Mesendoderm (in vitro differentiated cells): ENCODE data around the gene LXN.
A peak's percentile ranks its signal among the peaks of the same experiment; 100 is the strongest.

Source experiments
- DNase-seq: peaks from one replicate; pipeline ENCODE4 v3.0.0; 2013
- H2AK5ac ChIP-seq: 2 replicates; pipeline ENCODE4 v1.6.1; 2013; ENCODE audit warnings: low read length, inconsistent platforms
- H2BK120ac ChIP-seq: 2 replicates; pipeline ENCODE4 v1.6.1; 2013; ENCODE audit warnings: low read depth, mild to moderate bottlenecking, low read length, moderate library complexity, mixed read lengths
- H2BK15ac ChIP-seq: replicated peaks from 2 replicates; pipeline ENCODE4 v1.6.1; 2013; ENCODE audit warnings: low read depth, mild to moderate bottlenecking, moderate library complexity
- H2BK5ac ChIP-seq: 2 replicates; pipeline ENCODE4 v1.6.1; 2013; ENCODE audit warnings: low read length, inconsistent platforms
- H3K18ac ChIP-seq: 2 replicates; pipeline ENCODE4 v1.6.1; 2013; ENCODE audit warnings: mild to moderate bottlenecking, low read length, mixed read lengths
- H3K23ac ChIP-seq: one replicate; pipeline ENCODE4 v1.6.1; 2013; ENCODE audit warnings: low read length
- H3K27ac ChIP-seq: 2 replicates; pipeline ENCODE4 v1.5.1; 2013; ENCODE audit warnings: low read depth, mild to moderate bottlenecking, inconsistent platforms, low read length, moderate library complexity
- H3K27me3 ChIP-seq: 2 replicates; pipeline ENCODE4 v1.6.1; 2013; ENCODE audit warnings: low read length, control low read depth, mild to moderate bottlenecking, inconsistent platforms; ENCODE audit not compliant: insufficient read depth, poor library complexity
- H3K36me3 ChIP-seq: 2 replicates; pipeline ENCODE4 v1.6.1; 2013; ENCODE audit warnings: low read length, inconsistent platforms; ENCODE audit not compliant: control insufficient read depth, insufficient read depth
- H3K4ac ChIP-seq: one replicate; pipeline ENCODE4 v1.6.1; 2013; ENCODE audit warnings: low read depth, mild to moderate bottlenecking, low read length, moderate library complexity
- H3K4me1 ChIP-seq: 2 replicates; pipeline ENCODE4 v1.6.1; 2013; ENCODE audit warnings: low read depth, low read length, inconsistent platforms; ENCODE audit not compliant: control insufficient read depth
- H3K4me2 ChIP-seq: 2 replicates; pipeline ENCODE4 v1.6.1; 2013; ENCODE audit warnings: low read length
- H3K4me3 ChIP-seq: 2 replicates; pipeline ENCODE4 v1.5.1; 2013; ENCODE audit warnings: mild to moderate bottlenecking, low read length
- H3K56ac ChIP-seq: one replicate; pipeline ENCODE4 v1.6.1; 2013; ENCODE audit warnings: low read length
- H3K79me1 ChIP-seq: 2 replicates; pipeline ENCODE4 v1.6.1; 2013; ENCODE audit warnings: low read length, inconsistent platforms
- H3K79me2 ChIP-seq: 2 replicates; pipeline ENCODE4 v1.6.1; 2013; ENCODE audit warnings: mild to moderate bottlenecking, low read length; ENCODE audit not compliant: control insufficient read depth, insufficient read depth
- H3K9ac ChIP-seq: 2 replicates; pipeline ENCODE4 v1.6.1; 2013; ENCODE audit warnings: low read length, inconsistent platforms
- H4K5ac ChIP-seq: one replicate; pipeline ENCODE4 v1.6.1; 2013; ENCODE audit warnings: low read length
- H4K8ac ChIP-seq: one replicate; pipeline ENCODE4 v1.6.1; 2013; ENCODE audit warnings: low read depth, mild to moderate bottlenecking, control low read depth, low read length, moderate library complexity
- WGBS: extraction: QIAGEN DNeasy Blood & Tissue Kit; methylation state at CpG from one replicate; pipeline ENCODE4 v1.1.7; 2013; ENCODE audit warnings: low lambda C conversion rate, missing lambda C conversion rate; ENCODE audit not compliant: insufficient coverage; ENCODE audit errors: extremely low coverage; 5-methylcytosine and 5-hydroxymethylcytosine counted together

LXN gene

DNA sequence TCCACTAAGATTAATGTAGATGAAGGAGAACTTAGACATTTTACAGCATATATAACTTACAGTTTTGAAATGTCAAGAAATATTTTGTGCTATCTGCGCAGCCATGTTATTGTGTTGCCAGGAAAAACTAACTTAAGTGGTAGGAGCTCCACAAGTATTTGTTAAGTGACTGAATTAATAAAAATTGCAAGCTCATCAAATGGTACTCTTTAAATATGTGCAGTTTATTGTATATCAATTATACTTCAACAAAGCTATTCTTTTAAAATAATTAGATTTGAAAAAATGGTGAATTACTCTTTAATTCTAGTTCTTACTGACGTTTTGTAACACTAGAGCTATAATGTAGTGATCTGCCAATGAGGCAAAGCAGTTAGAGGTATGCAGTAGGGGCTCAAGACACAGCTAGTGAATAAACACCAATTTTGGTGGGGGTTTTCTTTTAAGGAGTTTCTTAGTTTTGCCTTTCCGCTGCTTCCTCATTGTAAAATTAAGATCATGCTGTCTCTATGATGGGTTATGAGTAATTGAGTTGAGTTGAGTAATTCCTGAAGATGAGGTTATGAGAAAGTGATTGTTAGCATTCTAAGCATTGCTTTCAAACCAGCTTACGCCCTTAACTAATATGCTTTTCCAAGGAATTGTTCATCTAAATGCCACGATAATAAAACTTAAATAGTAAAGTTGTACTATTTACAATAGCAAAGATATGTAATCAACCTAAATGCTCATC lies 10.9 kb upstream of the LXN start:
- Histone ChIP-seq H2BK120ac (no peak overlapping the region), H3K79me1 (no peaks in the 10 kb centered on the region), H3K27me3 (no peaks in the 10 kb centered on the region), H3K4me2 (no peak overlapping the region), H3K23ac (no peak overlapping the region), H2BK15ac (no peak overlapping the region), H3K18ac (no peak overlapping the region), H2AK5ac (no peak overlapping the region), H4K5ac (no peak overlapping the region), H3K36me3 (no peaks in the 10 kb centered on the region), H3K4ac (no peak overlapping the region), H3K4me3 (no peak overlapping the region), H4K8ac (no peak overlapping the region), H3K79me2 (no peaks in the 10 kb centered on the region), H3K27ac (no peak overlapping the region), H3K9ac (no peak overlapping the region), H2BK5ac (no peak overlapping the region), H3K56ac (no peak overlapping the region), H3K4me1 (no peaks in the 10 kb centered on the region)
- no CpG with 5 or more reads among the region's 5 CpGs for WGBS
- no peak for DNase-seq

GRCh38 chr3:158680861-158681260 lies 8.4 kb upstream of the LXN start:
- Histone ChIP-seq H3K56ac (no peak overlapping the region), H3K4me2 (no peak overlapping the region), H3K27me3 (no peaks in the 10 kb centered on the region), H2AK5ac (no peak overlapping the region), H2BK5ac (no peak overlapping the region), H4K8ac (no peak overlapping the region), H3K23ac (no peak overlapping the region), H3K18ac (no peak overlapping the region), H3K9ac (no peak overlapping the region), H3K79me1 (no peaks in the 10 kb centered on the region), H2BK15ac (no peak overlapping the region), H3K79me2 (no peaks in the 10 kb centered on the region), H3K27ac (no peak overlapping the region), H3K36me3 (no peaks in the 10 kb centered on the region), H3K4me3 (no peak overlapping the region), H2BK120ac (no peak overlapping the region), H3K4me1 (no peaks in the 10 kb centered on the region), H3K4ac (no peak overlapping the region), H4K5ac (no peak overlapping the region)
- WGBS, result no CpG with 5 or more reads among the region's 2 CpGs
- no peak for DNase-seq

GRCh38 chr3:158679547-158680000 lies 7.1 kb upstream of the LXN start:
- no CpG with 5 or more reads among the region's 1 CpG for WGBS
- no peak for DNase-seq
- Histone ChIP-seq H2AK5ac (no peak overlapping the region), H3K27me3 (no peaks in the 10 kb centered on the region), H3K9ac (no peak overlapping the region), H3K4ac (no peak overlapping the region), H4K5ac (no peak overlapping the region), H3K36me3 (no peaks in the 10 kb centered on the region), H3K79me2 (no peaks in the 10 kb centered on the region), H4K8ac (no peak overlapping the region), H3K23ac (no peak overlapping the region), H3K56ac (no peak overlapping the region), H3K4me3 (no peak overlapping the region), H2BK120ac (no peak overlapping the region), H3K4me1 (no peaks in the 10 kb centered on the region), H3K4me2 (no peak overlapping the region), H3K27ac (no peak overlapping the region), H3K18ac (no peak overlapping the region), H2BK15ac (no peak overlapping the region), H2BK5ac (no peak overlapping the region), H3K79me1 (no peaks in the 10 kb centered on the region)

- Histone ChIP-seq H3K79me1 (no peaks in the 10 kb centered on the region), H3K23ac (no peak overlapping the region), H2AK5ac (no peak overlapping the region), H3K56ac (no peak overlapping the region), H3K27me3 (no peaks in the 10 kb centered on the region), H3K79me2 (no peaks in the 10 kb centered on the region), H3K27ac (no peak overlapping the region), H3K4ac (no peak overlapping the region), H3K4me2 (no peak overlapping the region), H3K9ac (no peak overlapping the region), H4K5ac (no peak overlapping the region), H4K8ac (no peak overlapping the region), H2BK120ac (no peak overlapping the region), H3K36me3 (no peaks in the 10 kb centered on the region), H3K4me3 (no peak overlapping the region), H2BK5ac (no peak overlapping the region), H2BK15ac (no peak overlapping the region), H3K4me1 (no peaks in the 10 kb centered on the region), H3K18ac (no peak overlapping the region)
- DNase-seq, result no peak
- WGBS, result no CpG with 5 or more reads among the region's 2 CpGs
Observed at GRCh38 chr3:158678687-158679086, 6.2 kb upstream of the LXN start.

GRCh38 chr3:158671821-158672214 lies 630 bp downstream of the LXN start:
- H2BK120ac ChIP-seq, result no peak overlapping the region
- no peak overlapping the region for H3K4ac ChIP-seq
- no peak overlapping the region for H3K18ac ChIP-seq
- peak overlapping the region; percentile 46 for H3K4me3 ChIP-seq
- H3K36me3 ChIP-seq, result peaks cover 1% of the 10 kb centered on the region
- H2BK15ac ChIP-seq, result no peak overlapping the region
- no peak overlapping the region for H4K8ac ChIP-seq
- no peak overlapping the region for H4K5ac ChIP-seq
- peak overlapping the region; percentile 66 for H3K4me2 ChIP-seq
- no peaks in the 10 kb centered on the region for H3K79me1 ChIP-seq
- peak overlapping the region; percentile 86 for H3K56ac ChIP-seq
- no peak overlapping the region for H2AK5ac ChIP-seq
- peaks cover 2% of the 10 kb centered on the region for H3K4me1 ChIP-seq
- WGBS, result no CpG with 5 or more reads among the region's 6 CpGs
- peak overlapping the region; percentile 80 for H3K9ac ChIP-seq
- H3K79me2 ChIP-seq, result no peaks in the 10 kb centered on the region
- no peak for DNase-seq
- H3K27me3 ChIP-seq, result no peaks in the 10 kb centered on the region
- no peak overlapping the region for H3K27ac ChIP-seq
- no peak overlapping the region for H3K23ac ChIP-seq
- H2BK5ac ChIP-seq, result no peak overlapping the region

DNA sequence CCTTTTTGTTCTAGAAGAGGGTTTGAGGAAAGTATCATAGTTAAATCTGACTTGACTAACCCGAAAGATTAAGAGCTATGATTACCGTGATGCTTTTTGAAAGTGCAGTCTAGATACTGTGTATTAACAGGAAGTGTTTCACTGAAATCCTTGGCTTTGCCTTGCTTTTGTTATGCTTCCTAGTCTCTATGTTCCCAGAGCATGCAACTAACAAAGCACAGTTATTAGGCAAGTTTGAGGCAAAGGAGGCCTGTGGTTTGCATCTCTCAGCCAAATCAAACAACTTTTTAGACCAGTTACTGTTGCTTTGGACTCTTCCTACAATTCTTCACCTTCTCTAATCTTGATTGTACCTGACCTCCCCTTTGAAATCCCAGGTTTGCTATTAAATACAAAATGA lies 3.9 kb downstream of the LXN start:
- H3K36me3 ChIP-seq, result peaks cover 1% of the 10 kb centered on the region
- no peak overlapping the region for H2BK5ac ChIP-seq
- H4K5ac ChIP-seq, result no peak overlapping the region
- WGBS, result no CpG with 5 or more reads among the region's 2 CpGs
- H3K4me2 ChIP-seq, result no peak overlapping the region
- no peak overlapping the region for H2AK5ac ChIP-seq
- no peak overlapping the region for H4K8ac ChIP-seq
- peaks cover 2% of the 10 kb centered on the region for H3K4me1 ChIP-seq
- H3K4ac ChIP-seq, result no peak overlapping the region
- H3K27me3 ChIP-seq, result no peaks in the 10 kb centered on the region
- no peak overlapping the region for H3K56ac ChIP-seq
- H3K27ac ChIP-seq, result no peak overlapping the region
- no peak overlapping the region for H2BK120ac ChIP-seq
- H2BK15ac ChIP-seq, result no peak overlapping the region
- no peak overlapping the region for H3K18ac ChIP-seq
- DNase-seq, result no peak
- no peak overlapping the region for H3K9ac ChIP-seq
- H3K23ac ChIP-seq, result no peak overlapping the region
- no peaks in the 10 kb centered on the region for H3K79me1 ChIP-seq
- H3K79me2 ChIP-seq, result no peaks in the 10 kb centered on the region
- H3K4me3 ChIP-seq, result no peak overlapping the region
